GM21360 (cell line): ENCODE results near the gene LAMA3.
"Not testable (repeated sequence)": the region's sequence is repeated elsewhere in the genome, so short reads cannot be mapped to it uniquely, and the experiment has no call there.

Experiments
- ATAC-seq: cut with Tn5 transposase; IDR thresholded peaks from one replicate; pipeline ENCODE4 v1.9.1; 2021; ENCODE audit warnings: mild to moderate bottlenecking, moderate library complexity; ENCODE audit not compliant: unreplicated experiment

Gene LAMA3

GRCh38 chr18:23730857-23731256 lies 41.6 kb downstream of the LAMA3 start:
- no peak for ATAC-seq

GRCh38 chr18:23731861-23732260 lies 42.6 kb downstream of the LAMA3 start:
- ATAC-seq: no peak

- ATAC-seq: no peak
These were observed 43.2 kb downstream of the LAMA3 start for GRCh38 chr18:23732439-23732838.

- ATAC-seq: not testable (repeated sequence)
These were observed 44.0 kb downstream of the LAMA3 start for GRCh38 chr18:23733265-23733664.

- no peak for ATAC-seq
These were observed 44.6 kb downstream of the LAMA3 start for GRCh38 chr18:23733895-23734294.

- ATAC-seq: no peak
These were observed 45.8 kb downstream of the LAMA3 start for GRCh38 chr18:23735021-23735464.

GRCh38 chr18:23737578-23737977 lies 48.3 kb downstream of the LAMA3 start:
- ATAC-seq: no peak

- no peak for ATAC-seq
These were observed 48.9 kb downstream of the LAMA3 start for GRCh38 chr18:23738151-23738550.

GRCh38 chr18:23738575-23738974 lies 49.3 kb downstream of the LAMA3 start:
- no peak for ATAC-seq

GRCh38 chr18:23740105-23740830 lies 51.0 kb downstream of the LAMA3 start:
- no peak for ATAC-seq

GRCh38 chr18:23741967-23742366 lies 52.7 kb downstream of the LAMA3 start:
- ATAC-seq: peak; percentile 49

GRCh38 chr18:23743733-23744333 lies 54.6 kb downstream of the LAMA3 start:
- no peak for ATAC-seq

GRCh38 chr18:23745366-23745765 lies 56.1 kb downstream of the LAMA3 start:
- ATAC-seq: no peak

GRCh38 chr18:23746851-23747250 lies 57.6 kb downstream of the LAMA3 start:
- no peak for ATAC-seq

- no peak for ATAC-seq
These were observed 63.1 kb downstream of the LAMA3 start for GRCh38 chr18:23752363-23752762.

GRCh38 chr18:23752796-23753195 lies 63.5 kb downstream of the LAMA3 start:
- no peak for ATAC-seq

GRCh38 chr18:23756590-23757436 lies 67.6 kb downstream of the LAMA3 start:
- no peak for ATAC-seq

GRCh38 chr18:23757437-23757733 lies 68.1 kb downstream of the LAMA3 start:
- no peak for ATAC-seq

GRCh38 chr18:23758281-23758680 lies 69.0 kb downstream of the LAMA3 start:
- ATAC-seq: no peak

- ATAC-seq: no peak
These were observed 72.7 kb downstream of the LAMA3 start for GRCh38 chr18:23761941-23762340.

- ATAC-seq: no peak
These were observed 74.1 kb downstream of the LAMA3 start for GRCh38 chr18:23763343-23763742.

- ATAC-seq: no peak
These were observed 76.7 kb downstream of the LAMA3 start for GRCh38 chr18:23765931-23766330.
